Measurements from ENCODE around the gene IFT88. TPM values are rescaled to one million over a fixed set of nuclear protein-coding genes. Genes with fewer than 3 reads are reported as not detected.

Gene IFT88
- polyA plus RNA-seq, 1 of the 3 experiments (the other 2 are of a cell fraction) = 6.2 TPM

- CTCF ChIA-PET = no interaction called here
- POLR2A ChIA-PET = no interaction called here
These were observed 32.8 kb upstream of the IFT88 start for GRCh38 chr13:20534038-20534608.

DNA sequence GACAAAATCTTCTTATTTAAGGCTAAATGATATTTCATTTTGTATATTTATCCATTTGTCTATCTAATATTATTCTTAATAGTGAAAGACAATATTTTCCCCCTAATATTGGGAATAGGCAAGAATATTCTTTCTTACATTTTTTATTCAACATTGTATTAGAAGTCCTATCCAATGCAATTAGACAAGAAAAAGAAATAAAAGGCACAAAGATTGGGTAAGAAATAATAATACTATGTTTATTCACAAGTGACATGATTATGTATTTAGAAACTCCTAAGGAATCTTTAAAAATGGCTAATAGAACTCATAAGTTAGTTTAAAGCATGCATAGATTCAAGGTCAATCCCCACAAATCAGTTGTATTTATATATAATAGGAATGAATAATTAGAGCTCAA lies 30.0 kb upstream of the IFT88 start:
- ChIA-PET POLR2A (no interaction called here), CTCF (interaction anchor here (1.2 kb wide), 1 partner anchor 41 kb away, joined by 3 read pairs; no protein-coding TSS in a partner anchor)
- Histone ChIP-seq H3K4me1 (ENCODE audit: control insufficient read depth in 1 of 2, insufficient read depth in 2 of 2, low read depth in 1 of 2, low read length in 1 of 2) (no peaks in the 10 kb centered on the region), H3K27me3 (ENCODE audit: insufficient read depth) (no peaks in the 10 kb centered on the region), H3K9ac (no peak overlapping the region), H3K27ac (ENCODE audit: low read depth in 2 of 2, low read length in 1 of 2) (no peak overlapping the region), H3K79me2 (ENCODE audit: insufficient read depth) (no peaks in the 10 kb centered on the region), H2AFZ (ENCODE audit: low read depth) (no peak overlapping the region), H3K9me2 (no peaks in the 10 kb centered on the region), H4K20me1 (ENCODE audit: insufficient read depth) (no peaks in the 10 kb centered on the region), H3K4me3 (ENCODE audit: low read depth in 2 of 2, low read length in 1 of 2) (no peak overlapping the region), H3K9me3 (no peaks in the 10 kb centered on the region; the same call in 1 of the 2 replicates), H3K4me2 (no peak overlapping the region), H3K36me3 (replicated peaks in 1 of 2; ENCODE audit: control insufficient read depth in 1 of 2, insufficient read depth in 2 of 2, low read length in 1 of 2) (no peaks in the 10 kb centered on the region), H3F3A (replicated peaks; ENCODE audit: insufficient read depth) (no peaks in the 10 kb centered on the region)
- no peak for DNase-seq
- TF ChIP-seq SMC3 (IDR thresholded peaks at IDR 0.05; ENCODE audit: low read depth, low read length) (no peak), FOSL2 (IDR thresholded peaks at IDR 0.05; ENCODE audit: borderline replicate concordance, low read depth) (no peak), NFIC (IDR thresholded peaks at IDR 0.05; ENCODE audit: borderline replicate concordance) (no peak), GATA2 (CRISPR knock-in tag; IDR thresholded peaks at IDR 0.05) (no peak), USF2 (IDR thresholded peaks at IDR 0.05; ENCODE audit: borderline replicate concordance, low read depth, low read length) (no peak), SIN3A (IDR thresholded peaks at IDR 0.05; ENCODE audit: borderline replicate concordance, low read depth, low read length) (no peak), ELF1 (IDR thresholded peaks at IDR 0.05) (no peak), RXRA (IDR thresholded peaks at IDR 0.05; ENCODE audit: borderline replicate concordance, low read depth) (no peak), YY1 (IDR thresholded peaks at IDR 0.05; ENCODE audit: low read depth) (no peak), RFX5 (IDR thresholded peaks at IDR 0.05; ENCODE audit: low read length) (no peak), JUND (IDR thresholded peaks at IDR 0.05) (no peak), MXI1 (IDR thresholded peaks at IDR 0.05; ENCODE audit: low read depth, low read length) (no peak), MEF2A (IDR thresholded peaks at IDR 0.05; ENCODE audit: borderline replicate concordance, low read depth) (no peak), FOXJ3 (CRISPR knock-in tag; IDR thresholded peaks at IDR 0.05) (no peak), GABPA (IDR thresholded peaks at IDR 0.05; ENCODE audit: low read depth) (no peak), FOXM1 (IDR thresholded peaks at IDR 0.05; ENCODE audit: low read depth) (no peak)
- TF ChIP-seq, protein P1, sequence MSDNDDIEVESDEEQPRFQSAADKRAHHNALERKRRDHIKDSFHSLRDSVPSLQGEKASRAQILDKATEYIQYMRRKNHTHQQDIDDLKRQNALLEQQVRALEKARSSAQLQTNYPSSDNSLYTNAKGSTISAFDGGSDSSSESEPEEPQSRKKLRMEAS (IDR thresholded peaks at IDR 0.05; ENCODE audit: low read depth) = no peak
- TF ChIP-seq, protein P2, sequence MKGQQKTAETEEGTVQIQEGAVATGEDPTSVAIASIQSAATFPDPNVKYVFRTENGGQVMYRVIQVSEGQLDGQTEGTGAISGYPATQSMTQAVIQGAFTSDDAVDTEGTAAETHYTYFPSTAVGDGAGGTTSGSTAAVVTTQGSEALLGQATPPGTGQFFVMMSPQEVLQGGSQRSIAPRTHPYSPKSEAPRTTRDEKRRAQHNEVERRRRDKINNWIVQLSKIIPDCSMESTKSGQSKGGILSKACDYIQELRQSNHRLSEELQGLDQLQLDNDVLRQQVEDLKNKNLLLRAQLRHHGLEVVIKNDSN (IDR thresholded peaks at IDR 0.05; ENCODE audit: borderline replicate concordance, low read depth) = no peak

More at GRCh38 chr13:20534038-20534608, 32.8 kb upstream of the IFT88 start:
- TF ChIP-seq CHD2 (IDR thresholded peaks at IDR 0.05; ENCODE audit: low read length, partially characterized antibody) = no peak
- TF ChIP-seq SMC3 (IDR thresholded peaks at IDR 0.05; ENCODE audit: low read depth, low read length) = no peak
- TF ChIP-seq FOXM1 (IDR thresholded peaks at IDR 0.05; ENCODE audit: low read depth) = no peak
- no peak for TF ChIP-seq YY1 (IDR thresholded peaks at IDR 0.05; ENCODE audit: low read depth)
- TF ChIP-seq EZH2phosphoT487 (IDR thresholded peaks at IDR 0.05; ENCODE audit: borderline replicate concordance, low read depth) = no peak
- TF ChIP-seq, protein P1 (IDR thresholded peaks at IDR 0.05; ENCODE audit: low read depth) = no peak
- TF ChIP-seq TCF12 (IDR thresholded peaks at IDR 0.05) = no peak
- Histone ChIP-seq H3K4me3 (ENCODE audit: low read depth in 2 of 2, low read length in 1 of 2) (no peak overlapping the region), H2AFZ (ENCODE audit: low read depth) (no peak overlapping the region), H3K27ac (ENCODE audit: low read depth in 2 of 2, low read length in 1 of 2) (no peak overlapping the region), H3K4me1 (ENCODE audit: control insufficient read depth in 1 of 2, insufficient read depth in 2 of 2, low read depth in 1 of 2, low read length in 1 of 2) (no peaks in the 10 kb centered on the region), H3K9me3 (no peaks in the 10 kb centered on the region; the same call in 1 of the 2 replicates), H3K27me3 (ENCODE audit: insufficient read depth) (no peaks in the 10 kb centered on the region), H3K9ac (no peak overlapping the region), H3K36me3 (replicated peaks in 1 of 2; ENCODE audit: control insufficient read depth in 1 of 2, insufficient read depth in 2 of 2, low read length in 1 of 2) (no peaks in the 10 kb centered on the region), H3K4me2 (no peak overlapping the region), H3F3A (replicated peaks; ENCODE audit: insufficient read depth) (no peaks in the 10 kb centered on the region), H4K20me1 (ENCODE audit: insufficient read depth) (no peaks in the 10 kb centered on the region), H3K79me2 (ENCODE audit: insufficient read depth) (no peaks in the 10 kb centered on the region), H3K9me2 (no peaks in the 10 kb centered on the region)
- DNase-seq = no peak
- WGBS (ENCODE audit: low lambda C conversion rate) = 64% methylated on average over 10 of the region's 10 CpGs
